Adrenal gland (tissue), 12 donors: ENCODE data around the gene VWC2L. TPM values are rescaled to one million over a fixed set of nuclear protein-coding genes. Genes with fewer than 3 reads are reported as not detected.

Experiments used
- DNase-seq, 7 donors: peaks; one replicate each; pipeline ENCODE4 v3.0.0-alpha.2; 2019 to 2020
- H3K27ac ChIP-seq, 5 donors: fragments of 200-600 bp; sonication (generic) in 4 of 5; 1 replicate in 3 of 5; 2 replicates in 2 of 5; pipeline versions ENCODE4 v1.5.1 to v1.8.0; 2016 to 2020; ENCODE audit warnings: mild to moderate bottlenecking in 1 of 5
- H3K27me3 ChIP-seq: fragments of 200-600 bp; 2 replicates; pipeline ENCODE4 v1.8.0; 2021
- H3K36me3 ChIP-seq, 2 donors: fragments of 200-600 bp; replicated peaks in 1 of 2; 1 replicate in 1 of 2; 2 replicates in 1 of 2; pipeline versions ENCODE4 v1.5.1 to v1.8.0; 2018 to 2022
- H3K4me1 ChIP-seq, 2 donors: fragments of 200-600 bp; replicated peaks in 1 of 2; 1 replicate in 1 of 2; 2 replicates in 1 of 2; pipeline versions ENCODE4 v1.5.1 to v1.8.0; 2018 to 2021
- H3K4me3 ChIP-seq, 4 donors: fragments of 200-600 bp; sonication (generic) in 3 of 4; one replicate each; pipeline ENCODE4 v1.5.1; 2016 to 2018
- H3K9me3 ChIP-seq, 3 donors: fragments of 200-600 bp; sonication (generic) in 1 of 3; replicated peaks in 1 of 3; 1 replicate in 2 of 3; 2 replicates in 1 of 3; pipeline versions ENCODE4 v1.5.1 to v1.8.0; 2016 to 2021
- POLR2A ChIP-seq, 2 donors: fragments of 450-650 bp; IDR thresholded peaks; one replicate each; pipeline ENCODE4 v1.6.1; 2017; ENCODE audit warnings: antibody characterized with exemption in 2 of 2, mild to moderate bottlenecking in 2 of 2, moderate library complexity in 1 of 2
- WGBS, 4 donors: extraction: QIAGEN DNeasy Blood & Tissue Kit in 2 of 4; methylation state at CpG; one replicate each; pipeline versions ENCODE4 v1.1.5 to v1.1.7; 2013 to 2017; 5-methylcytosine and 5-hydroxymethylcytosine counted together
- intact Hi-C, 2 donors: fragments of 100-400 bp; cut with DNase I; formaldehyde crosslinking; loops; one replicate each; pipeline versions ENCODE4 v1.14.1 to v1.15.0; 2022 to 2023
- polyA plus RNA-seq, 3 donors: library from polyadenylated mRNA; stranded (reverse); fragments of 200-250 nt in 2 of 3; fragments of 350-450 nt in 1 of 3; fragmentation: Illumina TruSeq in 1 of 3; extraction: RNeasy Lipid Tissue Mini Kit (QIAGEN cat#74804) in 1 of 3; gene quantifications; one replicate each; pipeline ENCODE4 v1.2.3, GENCODE V29; 2013 to 2014
- total RNA-seq, 9 donors: library from RNA; depleted of rRNA in 4 of 9; stranded (reverse); fragments of >200 nt in 4 of 9; fragments of 120-200 nt in 1 of 9; fragmentation: NEBNext Ultra II Directional in 1 of 9; extraction: Animal tissue kit (Norgen Biotek cat#: 25700) in 1 of 9; gene quantifications; one replicate each; pipeline versions ENCODE4 v1.1.0 to v1.2.4, GENCODE V29; 2013 to 2023
- TF ChIP-seq, protein P1 (sequence below), 6 experiments: fragments of 450-650 bp in 4 of 6; fragments of 200-600 bp in 2 of 6; sonication (generic) in 1 of 6; IDR thresholded peaks; 1 replicate in 5 of 6; 2 replicates in 1 of 6; pipeline versions ENCODE4 v1.5.1 to v1.8.0; 2016 to 2021; ENCODE audit warnings: antibody characterized with exemption in 6 of 6, mild to moderate bottlenecking in 2 of 6, moderate library complexity in 1 of 6
- donor health status: healthy with polysubstance abuse.
- donor health status: Bipolar disorder and iron deficiency.
- donor health status: DM: yes; HTN: yes; CAD: no.
- donor health status: DM: no; HTN: no; CAD: no.
- donor health status: DM: no; HTN: no; CAD: no.
- donor health status: DM: yes; HTN: yes; CAD: no.

The VWC2L gene
- total and polyA plus RNA-seq, 12 donors, result 0.06 to 0.28 TPM; not detected in 10

DNA sequence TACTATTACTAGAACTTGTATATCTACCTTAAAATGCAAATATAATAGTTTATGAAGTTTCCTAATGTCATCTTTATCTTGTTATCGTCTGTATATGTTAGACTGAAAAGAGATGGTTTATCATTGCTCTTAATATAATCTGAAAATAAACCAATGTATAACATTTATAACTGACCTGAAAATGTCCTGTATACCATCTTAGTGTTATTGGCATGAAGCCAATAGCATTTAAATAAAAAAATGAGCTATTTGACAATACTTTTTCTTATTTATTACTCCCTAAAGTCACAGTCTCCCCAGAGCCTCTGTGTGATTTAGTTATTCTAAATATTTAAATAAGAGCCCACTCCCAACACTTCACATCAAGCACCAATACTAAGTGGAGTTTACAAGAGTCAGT lies 1.8 kb downstream of the VWC2L start:
- Histone ChIP-seq H3K36me3 (no peaks in the 10 kb centered on the region), H3K27me3 (no peaks in the 10 kb centered on the region), H3K27ac (no peak overlapping the region), H3K9me3 (no peaks in the 10 kb centered on the region), H3K4me3 (no peak overlapping the region), H3K4me1 (no peaks in the 10 kb centered on the region)
- TF ChIP-seq, protein P1, sequence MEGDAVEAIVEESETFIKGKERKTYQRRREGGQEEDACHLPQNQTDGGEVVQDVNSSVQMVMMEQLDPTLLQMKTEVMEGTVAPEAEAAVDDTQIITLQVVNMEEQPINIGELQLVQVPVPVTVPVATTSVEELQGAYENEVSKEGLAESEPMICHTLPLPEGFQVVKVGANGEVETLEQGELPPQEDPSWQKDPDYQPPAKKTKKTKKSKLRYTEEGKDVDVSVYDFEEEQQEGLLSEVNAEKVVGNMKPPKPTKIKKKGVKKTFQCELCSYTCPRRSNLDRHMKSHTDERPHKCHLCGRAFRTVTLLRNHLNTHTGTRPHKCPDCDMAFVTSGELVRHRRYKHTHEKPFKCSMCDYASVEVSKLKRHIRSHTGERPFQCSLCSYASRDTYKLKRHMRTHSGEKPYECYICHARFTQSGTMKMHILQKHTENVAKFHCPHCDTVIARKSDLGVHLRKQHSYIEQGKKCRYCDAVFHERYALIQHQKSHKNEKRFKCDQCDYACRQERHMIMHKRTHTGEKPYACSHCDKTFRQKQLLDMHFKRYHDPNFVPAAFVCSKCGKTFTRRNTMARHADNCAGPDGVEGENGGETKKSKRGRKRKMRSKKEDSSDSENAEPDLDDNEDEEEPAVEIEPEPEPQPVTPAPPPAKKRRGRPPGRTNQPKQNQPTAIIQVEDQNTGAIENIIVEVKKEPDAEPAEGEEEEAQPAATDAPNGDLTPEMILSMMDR (IDR thresholded peaks at IDR 0.05), result no peak
- TF ChIP-seq POLR2A (IDR thresholded peaks at IDR 0.05), result no peak
- no peak for DNase-seq
- 47 to 79% (median 55%) methylated on average over 1 of the region's 1 CpG for WGBS, 4 donors
- intact Hi-C loops, result no loop called here

DNA sequence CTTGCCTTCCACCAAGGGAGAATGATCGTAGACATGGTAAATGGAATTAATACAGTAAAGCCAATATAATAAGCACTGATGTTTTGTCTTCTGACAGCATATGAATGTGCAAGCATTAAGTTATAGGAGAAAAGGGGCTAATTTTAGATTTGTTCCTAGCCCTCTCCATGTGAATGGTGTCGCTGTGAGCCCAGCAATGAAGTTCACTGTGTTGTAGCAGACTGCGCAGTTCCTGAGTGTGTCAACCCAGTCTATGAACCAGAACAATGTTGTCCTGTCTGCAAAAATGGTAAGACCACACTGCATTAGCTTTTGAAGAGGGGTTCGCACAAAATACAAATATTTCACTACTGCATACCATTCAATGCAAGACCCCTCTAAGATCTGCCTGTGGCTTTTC lies 25.6 kb downstream of the VWC2L start:
- 84 to 95% (median 88%) methylated on average over 4 of the region's 4 CpGs for WGBS, 4 donors
- Histone ChIP-seq H3K4me3 (no peak overlapping the region), H3K27me3 (no peaks in the 10 kb centered on the region), H3K9me3 (no peaks in the 10 kb centered on the region), H3K36me3 (no peaks in the 10 kb centered on the region), H3K27ac (no peak overlapping the region), H3K4me1 (no peaks in the 10 kb centered on the region)
- intact Hi-C loops, result no loop called here
- TF ChIP-seq, protein P1 (IDR thresholded peaks at IDR 0.05), result no peak
- no peak for TF ChIP-seq POLR2A (IDR thresholded peaks at IDR 0.05)
- no peak for DNase-seq

DNA sequence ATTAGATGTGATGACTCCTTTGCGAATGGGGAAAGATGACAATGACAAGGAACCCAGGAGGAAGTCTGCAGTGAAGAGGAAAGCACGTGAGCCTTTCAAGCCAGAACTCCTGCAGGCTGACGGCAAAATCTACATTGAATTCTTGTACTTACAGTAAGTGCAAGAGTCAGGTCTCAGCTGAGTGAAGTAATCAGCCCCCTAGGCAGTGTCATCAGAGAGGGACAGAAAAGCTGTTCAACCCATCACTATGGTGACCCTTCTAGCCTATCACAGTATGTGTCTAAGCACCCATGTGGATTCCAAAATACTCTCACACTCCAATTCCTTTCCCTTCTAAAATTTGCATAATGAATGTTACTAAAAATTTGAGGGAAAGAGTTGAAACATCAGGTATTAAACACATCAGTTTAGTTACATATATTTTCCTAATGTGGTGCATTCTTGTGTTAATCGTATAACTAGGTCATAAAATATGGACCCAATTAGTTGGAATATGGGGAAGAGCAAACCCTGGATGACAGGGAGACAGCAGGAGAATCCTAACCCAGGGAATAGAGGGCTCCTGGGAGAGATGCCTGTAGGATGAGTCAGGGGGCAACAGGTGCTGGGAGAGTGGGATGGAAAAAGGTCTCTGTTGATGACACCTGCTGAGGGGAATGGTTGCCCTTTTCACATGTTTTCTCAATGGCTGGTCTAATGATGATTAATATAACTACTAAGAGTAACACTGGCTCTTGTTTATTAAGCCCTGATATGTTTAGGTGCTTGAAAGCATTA lies 39.5 kb downstream of the VWC2L start:
- Histone ChIP-seq H3K27ac (no peak overlapping the region), H3K9me3 (no peaks in the 10 kb centered on the region), H3K27me3 (no peaks in the 10 kb centered on the region), H3K4me3 (no peak overlapping the region), H3K36me3 (no peaks in the 10 kb centered on the region), H3K4me1 (no peaks in the 10 kb centered on the region)
- intact Hi-C loops, result no loop called here
- TF ChIP-seq, protein P1 (IDR thresholded peaks at IDR 0.05), result no peak
- TF ChIP-seq POLR2A (IDR thresholded peaks at IDR 0.05), result no peak
- DNase-seq, result no peak
- 70 to 74% (median 71%) methylated on average over 4 of the region's 4 CpGs for WGBS, 4 donors

DNA sequence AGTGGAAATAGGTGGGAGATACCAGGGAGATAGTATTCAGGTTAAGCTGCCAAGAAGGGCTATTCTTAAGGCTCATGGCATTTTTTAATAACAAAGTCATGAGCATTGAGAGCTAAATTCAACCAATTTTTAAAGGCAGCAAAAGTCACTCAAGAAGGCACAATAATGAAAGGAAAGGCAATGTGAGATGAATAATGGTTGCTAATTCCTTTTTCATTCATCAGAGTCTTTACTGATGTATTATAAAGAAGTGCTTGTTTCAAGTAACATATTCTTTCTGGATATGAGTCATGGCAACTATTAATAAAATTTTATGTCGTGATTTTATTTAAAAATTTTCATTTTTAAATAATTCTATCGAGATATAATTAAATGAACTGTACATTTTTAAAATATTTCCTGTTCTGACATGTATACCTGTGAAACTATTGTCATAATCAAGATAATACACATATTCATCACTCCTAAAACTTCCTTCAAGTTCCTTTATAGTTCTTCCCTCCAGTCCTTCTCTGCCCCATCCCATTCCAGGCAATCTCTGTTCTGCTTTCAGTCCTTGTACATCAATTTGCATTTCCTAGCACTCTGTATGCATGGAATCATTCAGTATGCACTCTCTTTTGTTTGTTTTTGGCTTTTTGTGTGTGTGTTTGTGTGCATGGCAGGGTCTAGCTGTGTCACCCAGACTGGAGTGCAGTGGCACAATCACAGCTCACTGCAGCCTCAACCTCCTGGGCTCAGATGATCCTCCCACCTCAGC lies 40.8 kb downstream of the VWC2L start:
- no peak for DNase-seq
- Histone ChIP-seq H3K9me3 (no peaks in the 10 kb centered on the region), H3K36me3 (no peaks in the 10 kb centered on the region), H3K4me3 (no peak overlapping the region), H3K27me3 (no peaks in the 10 kb centered on the region), H3K27ac (no peak overlapping the region), H3K4me1 (no peaks in the 10 kb centered on the region)
- intact Hi-C loops, result no loop called here
- 52 to 73% (median 61%) methylated on average over 2 of the region's 2 CpGs for WGBS, 4 donors
- TF ChIP-seq, protein P1 (IDR thresholded peaks at IDR 0.05), result no peak
- TF ChIP-seq POLR2A (IDR thresholded peaks at IDR 0.05), result no peak
